Trophoblast cell (in vitro differentiated cells and primary cell): ENCODE measurements around the gene FAM156A.
"Not testable (repeated sequence)": the region's sequence is repeated elsewhere in the genome, so short reads cannot be mapped to it uniquely, and the experiment has no call there.

ENCODE experiments used
- DNase-seq, 2 donors: peaks; one replicate each; pipeline ENCODE4 v3.0.0-alpha.2; 2016
- H2AFZ ChIP-seq: 2 replicates; pipeline ENCODE4 v1.6.1; 2013; ENCODE audit warnings: low read length, moderate library complexity, mild to moderate bottlenecking; ENCODE audit not compliant: insufficient read depth, poor library complexity
- H2AK5ac ChIP-seq: 2 replicates; pipeline ENCODE4 v1.6.1; 2013; ENCODE audit warnings: mild to moderate bottlenecking, low read length
- H2BK120ac ChIP-seq: 2 replicates; pipeline ENCODE4 v1.6.1; 2013; ENCODE audit warnings: low read length, mild to moderate bottlenecking, moderate library complexity; ENCODE audit not compliant: insufficient read depth, poor library complexity
- H2BK12ac ChIP-seq: 2 replicates; pipeline ENCODE4 v1.6.1; 2013; ENCODE audit warnings: mild to moderate bottlenecking, low read length, moderate library complexity
- H2BK5ac ChIP-seq: 2 replicates; pipeline ENCODE4 v1.6.1; 2013; ENCODE audit warnings: low read length, low read depth, moderate library complexity, mild to moderate bottlenecking; ENCODE audit not compliant: poor library complexity
- H3K14ac ChIP-seq: 2 replicates; pipeline ENCODE4 v1.6.1; 2013; ENCODE audit warnings: mild to moderate bottlenecking, low read length
- H3K18ac ChIP-seq: 2 replicates; pipeline ENCODE4 v1.6.1; 2013; ENCODE audit warnings: mild to moderate bottlenecking, low read length
- H3K23ac ChIP-seq: 2 replicates; pipeline ENCODE4 v1.6.1; 2013; ENCODE audit warnings: low read length
- H3K27ac ChIP-seq: 2 replicates; pipeline ENCODE4 v1.5.1; 2013; ENCODE audit warnings: low read depth, mild to moderate bottlenecking, inconsistent platforms, low read length, moderate library complexity
- H3K27me3 ChIP-seq: 2 replicates; pipeline ENCODE4 v1.6.1; 2013; ENCODE audit warnings: inconsistent platforms, mild to moderate bottlenecking, low read length, moderate library complexity; ENCODE audit not compliant: insufficient read depth
- H3K36me3 ChIP-seq, 2 experiments: 1 replicate in 1 of 2; 2 replicates in 1 of 2; pipeline ENCODE4 v1.6.1; 2013; ENCODE audit warnings: low read length in 2 of 2, mild to moderate bottlenecking in 2 of 2, moderate library complexity in 1 of 2; ENCODE audit not compliant: insufficient read depth in 2 of 2, control insufficient read depth in 1 of 2
- H3K4ac ChIP-seq: 2 replicates; pipeline ENCODE4 v1.6.1; 2013; ENCODE audit warnings: low read depth, mild to moderate bottlenecking, low read length, moderate library complexity
- H3K4me1 ChIP-seq, 2 experiments: 1 replicate in 1 of 2; 2 replicates in 1 of 2; pipeline ENCODE4 v1.6.1; 2013; ENCODE audit warnings: low read length in 2 of 2, mild to moderate bottlenecking in 2 of 2, moderate library complexity in 1 of 2; ENCODE audit not compliant: insufficient read depth in 2 of 2, control insufficient read depth in 1 of 2
- H3K4me2 ChIP-seq: 2 replicates; pipeline ENCODE4 v1.6.1; 2013; ENCODE audit warnings: inconsistent platforms, mild to moderate bottlenecking, low read length, moderate library complexity
- H3K4me3 ChIP-seq: 2 replicates; pipeline ENCODE4 v1.5.1; 2013; ENCODE audit warnings: mild to moderate bottlenecking, low read depth, low read length, inconsistent platforms
- H3K79me1 ChIP-seq: one replicate; pipeline ENCODE4 v1.6.1; 2013; ENCODE audit warnings: low read length
- H3K79me2 ChIP-seq: 2 replicates; pipeline ENCODE4 v1.6.1; 2013; ENCODE audit warnings: low read length, mild to moderate bottlenecking; ENCODE audit not compliant: control insufficient read depth, insufficient read depth, poor library complexity
- H3K9ac ChIP-seq: 2 replicates; pipeline ENCODE4 v1.6.1; 2013; ENCODE audit warnings: mild to moderate bottlenecking, low read length
- H3K9me3 ChIP-seq: 2 replicates; pipeline ENCODE4 v1.6.1; 2013; ENCODE audit warnings: low read depth, mild to moderate bottlenecking, control low read depth, inconsistent platforms, low read length; ENCODE audit not compliant: insufficient read depth
- H4K12ac ChIP-seq: 2 replicates; pipeline ENCODE4 v1.6.1; 2013; ENCODE audit warnings: low read depth, mild to moderate bottlenecking, low read length, moderate library complexity
- H4K8ac ChIP-seq: 2 replicates; pipeline ENCODE4 v1.6.1; 2013; ENCODE audit warnings: low read depth, mild to moderate bottlenecking, low read length, moderate library complexity
- H4K91ac ChIP-seq: one replicate; pipeline ENCODE4 v1.6.1; 2013; ENCODE audit warnings: low read depth, mild to moderate bottlenecking, low read length, moderate library complexity
- WGBS: extraction: QIAGEN DNeasy Blood & Tissue Kit; methylation state at CpG from one replicate; pipeline ENCODE4 v1.1.7; 2013; ENCODE audit warnings: missing lambda C conversion rate; ENCODE audit not compliant: insufficient read length, insufficient coverage; ENCODE audit errors: extremely low coverage; 5-methylcytosine and 5-hydroxymethylcytosine counted together

The FAM156A gene

GRCh38 chrX:52905531-52905930 is 52.8 kb downstream of the FAM156A start:
- not testable (repeated sequence) for H3K4ac ChIP-seq, H4K8ac ChIP-seq, H3K4me1 ChIP-seq, H4K91ac ChIP-seq, H3K14ac ChIP-seq, H3K4me3 ChIP-seq, H4K12ac ChIP-seq, DNase-seq, H3K4me2 ChIP-seq, H2BK5ac ChIP-seq, H2AK5ac ChIP-seq, H2AFZ ChIP-seq, H3K36me3 ChIP-seq, H2BK12ac ChIP-seq, H3K9me3 ChIP-seq, H3K27ac ChIP-seq, H3K23ac ChIP-seq, H3K79me2 ChIP-seq, H3K18ac ChIP-seq, H2BK120ac ChIP-seq, H3K27me3 ChIP-seq, H3K79me1 ChIP-seq, H3K9ac ChIP-seq
- no CpG with 5 or more reads among the region's 10 CpGs for WGBS
